HepG2 (cell line): ENCODE measurements around the gene HNRNPA2B1. TPM values are rescaled to one million over a fixed set of nuclear protein-coding genes. Genes with fewer than 3 reads are reported as not detected.

Source experiments
- ARNT ChIP-seq: fragments of 450-650 bp; IDR thresholded peaks from 2 replicates; pipeline ENCODE4 v1.6.1; 2017
- HNRNPK ChIP-seq: fragments of 200-400 bp; formaldehyde crosslinking; IDR thresholded peaks from 2 replicates; pipeline ENCODE4 v1.6.1; 2018; ENCODE audit warnings: low read length, low read depth, moderate library complexity, mild to moderate bottlenecking; ENCODE audit not compliant: poor library complexity, severe bottlenecking
- NCOA5 ChIP-seq: sonication (generic); formaldehyde crosslinking; IDR thresholded peaks from 2 replicates; pipeline ENCODE4 v1.4.0; 2020; ENCODE audit warnings: missing genetic modification reagents
- NFYB ChIP-seq: sonication (generic); formaldehyde crosslinking; IDR thresholded peaks from 2 replicates; pipeline ENCODE4 v1.4.0; 2020; ENCODE audit warnings: missing genetic modification reagents
- ZNF280D ChIP-seq: sonication (generic); formaldehyde crosslinking; IDR thresholded peaks from 2 replicates; pipeline ENCODE4 v1.5.1; 2020; ENCODE audit warnings: mild to moderate bottlenecking, missing genetic modification reagents
- ZNF691 ChIP-seq: sonication (generic); formaldehyde crosslinking; IDR thresholded peaks from 2 replicates; pipeline ENCODE4 v1.4.0; 2020; ENCODE audit warnings: missing genetic modification reagents, low read depth, mild to moderate bottlenecking, borderline replicate concordance
- polyA plus RNA-seq, 8 experiments: library from polyadenylated mRNA; depleted of rRNA in 3 of 8; stranded (reverse) in 7 of 8; unstranded in 1 of 8; fragments of >200 nt; fragmentation: Illumina TruSeq in 4 of 8; extraction: Trizol in 4 of 8; gene quantifications; 2 replicates each; pipeline versions ENCODE4 v1.2.1 to v1.2.3, GENCODE V29; 2011 to 2016; ENCODE audit warnings: low read depth in 4 of 8, missing spikeins in 1 of 8, mixed read lengths in 1 of 8; ENCODE audit not compliant: insufficient read depth in 1 of 8
- total RNA-seq, 5 experiments: library from RNA; depleted of rRNA; stranded (reverse); fragments of >200 nt; fragmentation: Illumina TruSeq; extraction: Trizol; gene quantifications; 2 replicates each; pipeline ENCODE4 v1.2.3, GENCODE V29; 2016; ENCODE audit warnings: low read depth in 1 of 5
- TF ChIP-seq, protein P1 (sequence below), 2 experiments: fragments of 450-650 bp in 1 of 2; sonication (generic) in 1 of 2; formaldehyde crosslinking in 1 of 2; IDR thresholded peaks; 2 replicates each; pipeline versions ENCODE4 v1.6.1 to v1.8.0; 2016 to 2022; ENCODE audit warnings: antibody characterized with exemption in 1 of 2, mild to moderate bottlenecking in 1 of 2, missing genetic modification reagents in 1 of 2
- TF ChIP-seq, protein P2 (sequence below): sonication (generic); formaldehyde crosslinking; IDR thresholded peaks from 2 replicates; pipeline ENCODE4 v1.4.0; 2020; ENCODE audit warnings: missing genetic modification reagents, borderline replicate concordance

The HNRNPA2B1 gene
- total and polyA plus RNA-seq, 2 of the 13 experiments (the other 11 are each of a cell fraction or from before 2014, with no cell fraction given), result 193 to 412 TPM

DNA sequence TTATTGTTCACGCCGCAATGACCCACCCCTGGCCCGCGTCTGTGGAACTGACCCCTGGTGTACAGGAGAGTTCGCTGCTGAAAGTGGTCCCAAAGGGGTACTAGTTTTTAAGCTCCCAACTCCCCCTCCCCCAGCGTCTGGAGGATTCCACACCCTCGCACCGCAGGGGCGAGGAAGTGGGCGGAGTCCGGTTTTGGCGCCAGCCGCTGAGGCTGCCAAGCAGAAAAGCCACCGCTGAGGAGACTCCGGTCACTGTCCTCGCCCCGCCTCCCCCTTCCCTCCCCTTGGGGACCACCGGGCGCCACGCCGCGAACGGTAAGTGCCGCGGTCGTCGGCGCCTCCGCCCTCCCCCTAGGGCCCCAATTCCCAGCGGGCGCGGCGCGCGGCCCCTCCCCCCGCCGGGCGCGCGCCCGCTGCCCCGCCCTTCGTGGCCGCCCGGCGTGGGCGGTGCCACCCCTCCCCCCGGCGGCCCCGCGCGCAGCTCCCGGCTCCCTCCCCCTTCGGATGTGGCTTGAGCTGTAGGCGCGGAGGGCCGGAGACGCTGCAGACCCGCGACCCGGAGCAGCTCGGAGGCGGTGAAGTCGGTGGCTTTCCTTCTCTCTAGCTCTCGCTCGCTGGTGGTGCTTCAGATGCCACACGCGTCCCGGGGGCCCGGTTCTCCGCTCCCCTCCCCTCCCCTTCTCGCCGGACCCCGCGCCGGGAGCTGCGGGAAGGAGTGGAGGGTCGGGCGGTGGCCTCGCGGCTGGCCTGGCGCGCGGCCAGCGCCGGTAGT lies 887 bp upstream of the HNRNPA2B1 start, which contains the start of gene CBX3 (continued):
- TF ChIP-seq, protein P1, sequence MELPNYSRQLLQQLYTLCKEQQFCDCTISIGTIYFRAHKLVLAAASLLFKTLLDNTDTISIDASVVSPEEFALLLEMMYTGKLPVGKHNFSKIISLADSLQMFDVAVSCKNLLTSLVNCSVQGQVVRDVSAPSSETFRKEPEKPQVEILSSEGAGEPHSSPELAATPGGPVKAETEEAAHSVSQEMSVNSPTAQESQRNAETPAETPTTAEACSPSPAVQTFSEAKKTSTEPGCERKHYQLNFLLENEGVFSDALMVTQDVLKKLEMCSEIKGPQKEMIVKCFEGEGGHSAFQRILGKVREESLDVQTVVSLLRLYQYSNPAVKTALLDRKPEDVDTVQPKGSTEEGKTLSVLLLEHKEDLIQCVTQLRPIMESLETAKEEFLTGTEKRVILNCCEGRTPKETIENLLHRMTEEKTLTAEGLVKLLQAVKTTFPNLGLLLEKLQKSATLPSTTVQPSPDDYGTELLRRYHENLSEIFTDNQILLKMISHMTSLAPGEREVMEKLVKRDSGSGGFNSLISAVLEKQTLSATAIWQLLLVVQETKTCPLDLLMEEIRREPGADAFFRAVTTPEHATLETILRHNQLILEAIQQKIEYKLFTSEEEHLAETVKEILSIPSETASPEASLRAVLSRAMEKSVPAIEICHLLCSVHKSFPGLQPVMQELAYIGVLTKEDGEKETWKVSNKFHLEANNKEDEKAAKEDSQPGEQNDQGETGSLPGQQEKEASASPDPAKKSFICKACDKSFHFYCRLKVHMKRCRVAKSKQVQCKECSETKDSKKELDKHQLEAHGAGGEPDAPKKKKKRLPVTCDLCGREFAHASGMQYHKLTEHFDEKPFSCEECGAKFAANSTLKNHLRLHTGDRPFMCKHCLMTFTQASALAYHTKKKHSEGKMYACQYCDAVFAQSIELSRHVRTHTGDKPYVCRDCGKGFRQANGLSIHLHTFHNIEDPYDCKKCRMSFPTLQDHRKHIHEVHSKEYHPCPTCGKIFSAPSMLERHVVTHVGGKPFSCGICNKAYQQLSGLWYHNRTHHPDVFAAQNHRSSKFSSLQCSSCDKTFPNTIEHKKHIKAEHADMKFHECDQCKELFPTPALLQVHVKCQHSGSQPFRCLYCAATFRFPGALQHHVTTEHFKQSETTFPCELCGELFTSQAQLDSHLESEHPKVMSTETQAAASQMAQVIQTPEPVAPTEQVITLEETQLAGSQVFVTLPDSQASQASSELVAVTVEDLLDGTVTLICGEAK (IDR thresholded peaks at IDR 0.05), result no peak
- TF ChIP-seq, protein P1 (CRISPR knock-in tag; IDR thresholded peaks at IDR 0.05), result no peak
- TF ChIP-seq ZNF691 (0 out of 2 replicates have a peak, but pooled peaks have one; percentile 4), NCOA5 (no peak), ZNF280D (CRISPR knock-in tag) (no peak), NFYB (CRISPR knock-in tag) (no peak), HNRNPK (peak; percentile 86), ARNT (no peak)
- TF ChIP-seq, protein P2, sequence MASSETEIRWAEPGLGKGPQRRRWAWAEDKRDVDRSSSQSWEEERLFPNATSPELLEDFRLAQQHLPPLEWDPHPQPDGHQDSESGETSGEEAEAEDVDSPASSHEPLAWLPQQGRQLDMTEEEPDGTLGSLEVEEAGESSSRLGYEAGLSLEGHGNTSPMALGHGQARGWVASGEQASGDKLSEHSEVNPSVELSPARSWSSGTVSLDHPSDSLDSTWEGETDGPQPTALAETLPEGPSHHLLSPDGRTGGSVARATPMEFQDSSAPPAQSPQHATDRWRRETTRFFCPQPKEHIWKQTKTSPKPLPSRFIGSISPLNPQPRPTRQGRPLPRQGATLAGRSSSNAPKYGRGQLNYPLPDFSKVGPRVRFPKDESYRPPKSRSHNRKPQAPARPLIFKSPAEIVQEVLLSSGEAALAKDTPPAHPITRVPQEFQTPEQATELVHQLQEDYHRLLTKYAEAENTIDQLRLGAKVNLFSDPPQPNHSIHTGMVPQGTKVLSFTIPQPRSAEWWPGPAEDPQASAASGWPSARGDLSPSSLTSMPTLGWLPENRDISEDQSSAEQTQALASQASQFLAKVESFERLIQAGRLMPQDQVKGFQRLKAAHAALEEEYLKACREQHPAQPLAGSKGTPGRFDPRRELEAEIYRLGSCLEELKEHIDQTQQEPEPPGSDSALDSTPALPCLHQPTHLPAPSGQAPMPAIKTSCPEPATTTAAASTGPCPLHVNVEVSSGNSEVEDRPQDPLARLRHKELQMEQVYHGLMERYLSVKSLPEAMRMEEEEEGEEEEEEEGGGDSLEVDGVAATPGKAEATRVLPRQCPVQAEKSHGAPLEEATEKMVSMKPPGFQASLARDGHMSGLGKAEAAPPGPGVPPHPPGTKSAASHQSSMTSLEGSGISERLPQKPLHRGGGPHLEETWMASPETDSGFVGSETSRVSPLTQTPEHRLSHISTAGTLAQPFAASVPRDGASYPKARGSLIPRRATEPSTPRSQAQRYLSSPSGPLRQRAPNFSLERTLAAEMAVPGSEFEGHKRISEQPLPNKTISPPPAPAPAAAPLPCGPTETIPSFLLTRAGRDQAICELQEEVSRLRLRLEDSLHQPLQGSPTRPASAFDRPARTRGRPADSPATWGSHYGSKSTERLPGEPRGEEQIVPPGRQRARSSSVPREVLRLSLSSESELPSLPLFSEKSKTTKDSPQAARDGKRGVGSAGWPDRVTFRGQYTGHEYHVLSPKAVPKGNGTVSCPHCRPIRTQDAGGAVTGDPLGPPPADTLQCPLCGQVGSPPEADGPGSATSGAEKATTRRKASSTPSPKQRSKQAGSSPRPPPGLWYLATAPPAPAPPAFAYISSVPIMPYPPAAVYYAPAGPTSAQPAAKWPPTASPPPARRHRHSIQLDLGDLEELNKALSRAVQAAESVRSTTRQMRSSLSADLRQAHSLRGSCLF (CRISPR knock-in tag), result no peak
